Spleen (tissue), 11 donors: ENCODE results near the gene SAMD8. TPM values are rescaled to one million over a fixed set of nuclear protein-coding genes. Genes with fewer than 3 reads are reported as not detected.

ENCODE experiments used
- DNase-seq: peaks from one replicate; pipeline ENCODE4 v3.0.0-alpha.2; 2020
- H3K27ac ChIP-seq, 8 donors: fragments of 200-600 bp; sonication (generic) in 7 of 8; 1 replicate in 4 of 8; 2 replicates in 4 of 8; pipeline versions ENCODE4 v1.5.0 to v1.8.0; 2016 to 2021; ENCODE audit warnings: inconsistent platforms in 4 of 8, mild to moderate bottlenecking in 4 of 8, moderate library complexity in 1 of 8
- H3K27me3 ChIP-seq, 7 donors: fragments of 200-600 bp; sonication (generic) in 6 of 7; replicated peaks in 1 of 7; 1 replicate in 4 of 7; 2 replicates in 3 of 7; pipeline versions ENCODE4 v1.5.0 to v1.8.0; 2016 to 2021; ENCODE audit warnings: inconsistent platforms in 3 of 7, mild to moderate bottlenecking in 1 of 7
- H3K36me3 ChIP-seq, 6 donors: fragments of 200-600 bp; sonication (generic) in 5 of 6; 1 replicate in 4 of 6; 2 replicates in 2 of 6; pipeline versions ENCODE4 v1.5.0 to v1.8.0; 2016 to 2021; ENCODE audit warnings: inconsistent platforms in 2 of 6
- H3K4me1 ChIP-seq, 6 donors: fragments of 200-600 bp; sonication (generic) in 5 of 6; 1 replicate in 3 of 6; 2 replicates in 3 of 6; pipeline versions ENCODE4 v1.5.0 to v1.8.0; 2016 to 2021; ENCODE audit warnings: inconsistent platforms in 3 of 6
- H3K4me3 ChIP-seq, 8 donors: fragments of 200-600 bp; sonication (generic) in 7 of 8; 1 replicate in 4 of 8; 2 replicates in 4 of 8; pipeline versions ENCODE4 v1.5.0 to v1.8.0; 2016 to 2021; ENCODE audit warnings: inconsistent platforms in 4 of 8, mild to moderate bottlenecking in 4 of 8, moderate library complexity in 2 of 8
- H3K9me3 ChIP-seq, 8 donors: fragments of 200-600 bp; sonication (generic) in 7 of 8; 1 replicate in 4 of 8; 2 replicates in 4 of 8; pipeline versions ENCODE4 v1.5.0 to v1.8.0; 2016 to 2021; ENCODE audit warnings: inconsistent platforms in 4 of 8
- POLR2A ChIP-seq, 3 donors: fragments of 450-650 bp; IDR thresholded peaks; one replicate each; pipeline ENCODE4 v1.5.1; 2017; ENCODE audit warnings: antibody characterized with exemption in 3 of 3, mild to moderate bottlenecking in 1 of 3
- POLR2AphosphoS5 ChIP-seq, 3 donors: sonication (generic); formaldehyde crosslinking; IDR thresholded peaks; one replicate each; pipeline ENCODE4 v1.5.1; 2017; ENCODE audit warnings: antibody characterized with exemption in 3 of 3
- WGBS, 5 donors: extraction: QIAGEN DNeasy Blood & Tissue Kit in 3 of 5; methylation state at CpG; one replicate each; pipeline versions ENCODE4 v1.1.5 to v1.1.7; 2013 to 2018; 5-methylcytosine and 5-hydroxymethylcytosine counted together
- intact Hi-C: fragments of 100-400 bp; cut with DNase I; formaldehyde crosslinking; loops from one replicate; pipeline ENCODE4 v1.15.0; 2023; ENCODE audit warnings: low total_unique reads
- polyA plus RNA-seq, 3 donors: library from polyadenylated mRNA; stranded (reverse); fragments of 200-250 nt; gene quantifications; one replicate each; pipeline ENCODE4 v1.2.1, GENCODE V29; 2013
- total RNA-seq, 7 donors: library from RNA; depleted of rRNA in 3 of 7; stranded (reverse); fragments of >200 nt in 3 of 7; fragmentation: NEBNext Ultra II Directional in 4 of 7; extraction: Animal tissue kit (Norgen Biotek cat#: 25700) in 4 of 7; gene quantifications; one replicate each; pipeline versions ENCODE4 v1.1.0 to v1.2.1, GENCODE V29; 2016 to 2021
- TF ChIP-seq, protein P1 (sequence below), 11 experiments: fragments of 200-600 bp in 7 of 11; fragments of 450-650 bp in 4 of 11; sonication (generic) in 4 of 11; IDR thresholded peaks in 8 of 11; conservative IDR thresholded peaks in 3 of 11; 1 replicate in 7 of 11; 2 replicates in 4 of 11; pipeline versions ENCODE4 v1.4.0 to v1.8.0; 2016 to 2021; ENCODE audit warnings: antibody characterized with exemption in 11 of 11, inconsistent platforms in 4 of 11, mild to moderate bottlenecking in 1 of 11
- donor health status: healthy with polysubstance abuse.
- donor health status: DM: no; HTN: no; CAD: no; lungs with moderate emphysema.
- donor health status: DM: no; HTN: no; CAD: no.
- donor health status: Bipolar disorder and iron deficiency.
- donor health status: healthy.
- donor health status: DM: no; HTN: no; CAD: no.
- donor health status: DM: yes; HTN: yes; CAD: no.

SAMD8 gene
- total and polyA plus RNA-seq, 10 donors, result 4.1 to 35.1 (median 25.2) TPM

GRCh38 chr10:75140246-75140645 lies 28.8 kb downstream of the SAMD8 start:
- no peak for DNase-seq
- 94 to 100% (median 98%) methylated on average over 4 of the region's 4 CpGs for WGBS, 5 donors
- no peaks in the 10 kb centered on the region for H3K36me3 ChIP-seq
- no peaks in the 10 kb centered on the region for H3K27me3 ChIP-seq
- H3K4me1 ChIP-seq, result peaks cover 12 to 71% (median 30%) of the 10 kb centered on the region in 6 donors
- intact Hi-C loops, result no loop called here
- TF ChIP-seq POLR2A (IDR thresholded peaks at IDR 0.05) (no peak), POLR2AphosphoS5 (IDR thresholded peaks at IDR 0.05) (no peak)
- TF ChIP-seq, protein P1, sequence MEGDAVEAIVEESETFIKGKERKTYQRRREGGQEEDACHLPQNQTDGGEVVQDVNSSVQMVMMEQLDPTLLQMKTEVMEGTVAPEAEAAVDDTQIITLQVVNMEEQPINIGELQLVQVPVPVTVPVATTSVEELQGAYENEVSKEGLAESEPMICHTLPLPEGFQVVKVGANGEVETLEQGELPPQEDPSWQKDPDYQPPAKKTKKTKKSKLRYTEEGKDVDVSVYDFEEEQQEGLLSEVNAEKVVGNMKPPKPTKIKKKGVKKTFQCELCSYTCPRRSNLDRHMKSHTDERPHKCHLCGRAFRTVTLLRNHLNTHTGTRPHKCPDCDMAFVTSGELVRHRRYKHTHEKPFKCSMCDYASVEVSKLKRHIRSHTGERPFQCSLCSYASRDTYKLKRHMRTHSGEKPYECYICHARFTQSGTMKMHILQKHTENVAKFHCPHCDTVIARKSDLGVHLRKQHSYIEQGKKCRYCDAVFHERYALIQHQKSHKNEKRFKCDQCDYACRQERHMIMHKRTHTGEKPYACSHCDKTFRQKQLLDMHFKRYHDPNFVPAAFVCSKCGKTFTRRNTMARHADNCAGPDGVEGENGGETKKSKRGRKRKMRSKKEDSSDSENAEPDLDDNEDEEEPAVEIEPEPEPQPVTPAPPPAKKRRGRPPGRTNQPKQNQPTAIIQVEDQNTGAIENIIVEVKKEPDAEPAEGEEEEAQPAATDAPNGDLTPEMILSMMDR (IDR thresholded peaks at IDR 0.05 in 8 of 11, conservative IDR thresholded peaks at IDR 0.05 in 3 of 11), result no peak
- H3K27ac ChIP-seq, result no peak overlapping the region
- no peaks in the 10 kb centered on the region for H3K9me3 ChIP-seq
- H3K4me3 ChIP-seq, result no peak overlapping the region

DNA sequence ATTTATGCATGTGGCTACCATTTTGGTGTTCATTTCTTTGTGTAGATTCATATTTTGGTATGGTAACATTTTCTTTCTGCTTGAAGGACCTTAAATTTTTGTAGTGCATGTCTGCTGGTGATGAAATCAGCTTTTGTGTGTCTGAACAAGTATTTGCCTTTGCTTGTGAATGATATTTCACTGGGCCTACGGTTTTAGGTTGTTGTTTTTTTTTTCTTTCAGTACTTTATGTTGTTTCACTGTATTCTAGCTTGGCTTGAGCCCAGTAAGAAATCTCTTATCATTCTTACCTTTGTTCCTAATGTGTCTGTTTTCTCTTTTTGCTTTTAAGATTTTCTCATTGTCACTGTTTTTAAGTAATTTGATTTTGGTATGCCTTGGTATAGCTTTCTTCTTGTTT lies 31.9 kb downstream of the SAMD8 start:
- H3K9me3 ChIP-seq, result no peaks in the 10 kb centered on the region
- no peaks in the 10 kb centered on the region for H3K27me3 ChIP-seq
- H3K27ac ChIP-seq, result peak overlapping the region in 1 of 8 donors; percentile 72
- peaks cover 14 to 70% (median 32%) of the 10 kb centered on the region in 6 donors for H3K4me1 ChIP-seq
- no peaks in the 10 kb centered on the region for H3K36me3 ChIP-seq
- no peak for DNase-seq
- WGBS, 5 donors, result 67 to 83% (median 69%) methylated on average over 1 of the region's 1 CpG
- TF ChIP-seq, protein P1 (IDR thresholded peaks at IDR 0.05 in 8 of 11, conservative IDR thresholded peaks at IDR 0.05 in 3 of 11), result no peak
- TF ChIP-seq POLR2A (IDR thresholded peaks at IDR 0.05) (no peak), POLR2AphosphoS5 (IDR thresholded peaks at IDR 0.05) (no peak)
- intact Hi-C loops, result no loop called here
- H3K4me3 ChIP-seq, result no peak overlapping the region

- Histone ChIP-seq H3K27me3 (no peaks in the 10 kb centered on the region), H3K4me3 (no peak overlapping the region), H3K36me3 (peaks cover 0 to 7% (median 3%) of the 10 kb centered on the region in 6 donors), H3K9me3 (no peaks in the 10 kb centered on the region), H3K4me1 (peaks cover 14 to 68% (median 35%) of the 10 kb centered on the region in 6 donors), H3K27ac (peak overlapping the region in 4 of 8 donors; percentile 20 to 72 (median 52))
- DNase-seq, result no peak
- intact Hi-C loops, result no loop called here
- WGBS, 5 donors, result 22 to 70% (median 33%) methylated on average over 1 of the region's 1 CpG
- no peak for TF ChIP-seq POLR2AphosphoS5 (IDR thresholded peaks at IDR 0.05)
Measured at GRCh38 chr10:75145590-75145989, 34.1 kb downstream of the SAMD8 start.

DNA sequence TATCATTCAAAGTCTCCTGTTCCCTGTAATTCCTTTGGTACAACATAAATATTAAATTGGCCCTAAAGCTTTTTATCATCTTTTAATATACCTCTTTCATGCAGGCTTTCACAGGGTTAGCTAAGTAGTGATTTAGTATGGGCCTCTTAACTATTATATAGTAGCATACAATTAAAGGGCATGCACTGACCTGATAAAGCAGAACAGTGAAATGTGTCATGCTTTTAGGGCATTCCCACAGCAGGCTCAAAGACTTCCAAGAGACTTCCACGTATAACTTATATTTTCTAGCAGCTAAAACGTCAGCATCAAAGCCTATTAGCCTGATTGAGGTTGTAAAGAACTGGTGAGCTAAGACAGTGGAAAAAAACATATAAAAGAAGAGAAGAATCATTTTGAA lies 35.3 kb downstream of the SAMD8 start:
- no peak for TF ChIP-seq POLR2AphosphoS5 (IDR thresholded peaks at IDR 0.05)
- TF ChIP-seq POLR2A (IDR thresholded peaks at IDR 0.05), result no peak
- TF ChIP-seq, protein P1 (IDR thresholded peaks at IDR 0.05 in 8 of 11, conservative IDR thresholded peaks at IDR 0.05 in 3 of 11), result no peak
- Histone ChIP-seq H3K27ac (no peak overlapping the region), H3K4me1 (peaks cover 14 to 62% (median 35%) of the 10 kb centered on the region in 6 donors), H3K9me3 (no peaks in the 10 kb centered on the region), H3K36me3 (peaks cover 0 to 19% (median 15%) of the 10 kb centered on the region in 6 donors), H3K4me3 (no peak overlapping the region), H3K27me3 (no peaks in the 10 kb centered on the region)
- intact Hi-C loops, result no loop called here
- no peak for DNase-seq
- WGBS, 5 donors, result 76 to 94% (median 88%) methylated on average over 2 of the region's 2 CpGs

GRCh38 chr10:75150656-75151055 lies 39.2 kb downstream of the SAMD8 start:
- Histone ChIP-seq H3K27ac (no peak overlapping the region), H3K36me3 (peaks cover 0 to 53% (median 28%) of the 10 kb centered on the region in 6 donors), H3K9me3 (no peaks in the 10 kb centered on the region), H3K27me3 (no peaks in the 10 kb centered on the region), H3K4me1 (peaks cover 0 to 32% (median 9%) of the 10 kb centered on the region in 6 donors), H3K4me3 (no peak overlapping the region)
- no peak for DNase-seq
- TF ChIP-seq, protein P1 (IDR thresholded peaks at IDR 0.05 in 8 of 11, conservative IDR thresholded peaks at IDR 0.05 in 3 of 11), result no peak
- TF ChIP-seq POLR2AphosphoS5 (IDR thresholded peaks at IDR 0.05) (no peak), POLR2A (IDR thresholded peaks at IDR 0.05) (no peak)
- intact Hi-C loops, result no loop called here
- WGBS, 5 donors, result 94 to 98% (median 95%) methylated on average over 5 of the region's 5 CpGs
